ENCODE data around the gene AMBRA1.

DNA sequence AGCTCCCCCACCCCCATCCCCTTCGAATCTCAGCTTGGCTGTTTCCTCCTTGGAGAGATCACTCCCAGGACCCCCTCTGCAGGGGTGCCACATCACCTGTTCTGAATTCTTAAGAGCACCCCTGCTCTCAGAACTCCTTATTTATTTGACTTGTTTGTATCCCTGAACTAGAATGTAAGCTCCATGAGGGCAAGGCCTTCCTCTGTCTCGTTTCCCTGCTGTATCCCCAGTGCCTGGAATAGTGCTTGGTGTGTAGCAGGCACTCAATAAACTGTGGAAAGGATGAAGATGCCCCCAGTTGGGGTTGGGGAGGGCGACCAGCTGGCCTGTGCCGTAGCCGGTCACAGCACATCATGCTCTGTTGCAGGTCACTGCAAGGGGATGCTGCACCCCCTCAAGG is 216.0 kb downstream of the AMBRA1 start:
- no peak for TF ChIP-seq POLR2A (IDR thresholded peaks at IDR 0.05)
- TF ChIP-seq, protein P1, sequence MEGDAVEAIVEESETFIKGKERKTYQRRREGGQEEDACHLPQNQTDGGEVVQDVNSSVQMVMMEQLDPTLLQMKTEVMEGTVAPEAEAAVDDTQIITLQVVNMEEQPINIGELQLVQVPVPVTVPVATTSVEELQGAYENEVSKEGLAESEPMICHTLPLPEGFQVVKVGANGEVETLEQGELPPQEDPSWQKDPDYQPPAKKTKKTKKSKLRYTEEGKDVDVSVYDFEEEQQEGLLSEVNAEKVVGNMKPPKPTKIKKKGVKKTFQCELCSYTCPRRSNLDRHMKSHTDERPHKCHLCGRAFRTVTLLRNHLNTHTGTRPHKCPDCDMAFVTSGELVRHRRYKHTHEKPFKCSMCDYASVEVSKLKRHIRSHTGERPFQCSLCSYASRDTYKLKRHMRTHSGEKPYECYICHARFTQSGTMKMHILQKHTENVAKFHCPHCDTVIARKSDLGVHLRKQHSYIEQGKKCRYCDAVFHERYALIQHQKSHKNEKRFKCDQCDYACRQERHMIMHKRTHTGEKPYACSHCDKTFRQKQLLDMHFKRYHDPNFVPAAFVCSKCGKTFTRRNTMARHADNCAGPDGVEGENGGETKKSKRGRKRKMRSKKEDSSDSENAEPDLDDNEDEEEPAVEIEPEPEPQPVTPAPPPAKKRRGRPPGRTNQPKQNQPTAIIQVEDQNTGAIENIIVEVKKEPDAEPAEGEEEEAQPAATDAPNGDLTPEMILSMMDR (IDR thresholded peaks at IDR 0.05) = no peak
